B cell (primary cell): ENCODE data around the gene PWWP2B. TPM values are rescaled to one million over a fixed set of nuclear protein-coding genes. Genes with fewer than 3 reads are reported as not detected.
A peak's percentile ranks its signal among the peaks of the same experiment; 100 is the strongest.

Experiments
- ATAC-seq: fragments of 200-7000 bp; cut with Tn5 transposase; one replicate; pipeline ENCODE4 v1.10.0; 2021; ENCODE audit warnings: low read depth, mild to moderate bottlenecking, moderate number of reproducible peaks, moderate library complexity
- CTCF ChIA-PET: fragments of 350-600 bp; sonication (Branson Sonifier 250); formaldehyde crosslinking; loops from one replicate; lab custom pipeline; 2021; ENCODE audit warnings: antibody characterized with exemption, inconsistent platforms; lab: Charles Lee
- POLR2A ChIA-PET: fragments of 350-600 bp; sonication (Branson Sonifier 250); formaldehyde crosslinking; loops from one replicate; lab custom pipeline; 2021; ENCODE audit warnings: antibody characterized with exemption; lab: Charles Lee
- DNase-seq: peaks from one replicate; pipeline ENCODE4 v3.0.0; 2013
- H2AFZ ChIP-seq: 2 replicates; pipeline ENCODE4 v1.6.1; 2012; ENCODE audit warnings: mild to moderate bottlenecking, low read depth, low read length; ENCODE audit not compliant: insufficient read depth, poor library complexity, severe bottlenecking
- H3K27ac ChIP-seq, 2 donors: 1 replicate in 1 of 2; 2 replicates in 1 of 2; pipeline ENCODE4 v1.5.1; 2012 to 2013; ENCODE audit warnings: low read length in 2 of 2, mild to moderate bottlenecking in 2 of 2, moderate library complexity in 1 of 2
- H3K27me3 ChIP-seq, 4 experiments: fragments of 200-600 bp in 1 of 4; sonication (generic) in 1 of 4; replicated peaks in 1 of 4; 1 replicate in 2 of 4; 2 replicates in 2 of 4; pipeline versions ENCODE4 v1.6.1 to v1.7.0; 2013 to 2016; ENCODE audit warnings: low read length in 3 of 4, mild to moderate bottlenecking in 2 of 4, mixed read lengths in 1 of 4, moderate library complexity in 1 of 4; ENCODE audit not compliant: insufficient read depth in 4 of 4, control insufficient read depth in 3 of 4; ENCODE audit errors: control extremely low read depth in 1 of 4
- H3K36me3 ChIP-seq, 2 experiments: replicated peaks in 1 of 2; 1 replicate in 1 of 2; 2 replicates in 1 of 2; pipeline versions ENCODE4 v1.6.1 to v1.7.1; 2013; ENCODE audit warnings: low read length in 1 of 2; ENCODE audit not compliant: insufficient read depth in 2 of 2, control insufficient read depth in 1 of 2; ENCODE audit errors: control extremely low read depth in 1 of 2, extremely low read depth in 1 of 2
- H3K4me1 ChIP-seq, 2 donors: fragments of 200-600 bp in 1 of 2; sonication (generic) in 1 of 2; 1 replicate in 1 of 2; 2 replicates in 1 of 2; pipeline versions ENCODE4 v1.5.1 to v1.6.1; 2013 to 2017; ENCODE audit warnings: low read length in 2 of 2; ENCODE audit not compliant: control insufficient read depth in 2 of 2, insufficient read depth in 2 of 2
- H3K4me2 ChIP-seq: replicated peaks from 2 replicates; pipeline ENCODE3; 2012; ENCODE audit warnings: mild to moderate bottlenecking, low read depth, low read length; ENCODE audit not compliant: poor library complexity, severe bottlenecking
- H3K4me3 ChIP-seq, 5 experiments: fragments of 200-600 bp in 1 of 5; sonication (generic) in 1 of 5; 1 replicate in 3 of 5; 2 replicates in 2 of 5; pipeline versions ENCODE4 v1.5.1 to v1.7.0; 2011 to 2016; ENCODE audit warnings: low read length in 4 of 5, mild to moderate bottlenecking in 4 of 5, low read depth in 2 of 5, control low read depth in 1 of 5, moderate library complexity in 1 of 5; ENCODE audit not compliant: insufficient read depth in 1 of 5; ENCODE audit errors: control extremely low read depth in 1 of 5, extremely low read depth in 1 of 5
- H3K79me2 ChIP-seq: fragments of 200-600 bp; sonication (generic); one replicate; pipeline ENCODE4 v1.6.0; 2016; ENCODE audit warnings: low read length; ENCODE audit not compliant: control insufficient read depth, insufficient read depth
- H3K9ac ChIP-seq: fragments of 200-600 bp; sonication (generic); 2 replicates; pipeline ENCODE4 v1.6.1; 2017; ENCODE audit warnings: mild to moderate bottlenecking, low read length, moderate library complexity
- H3K9me3 ChIP-seq, 3 donors: one replicate each; pipeline versions ENCODE4 v1.6.1 to v1.7.1; 2013; ENCODE audit warnings: low read length in 2 of 3; ENCODE audit not compliant: control insufficient read depth in 2 of 3, insufficient read depth in 1 of 3; ENCODE audit errors: control extremely low read depth in 1 of 3
- H4K20me1 ChIP-seq: 2 replicates; pipeline ENCODE4 v1.6.0; 2012; ENCODE audit warnings: mild to moderate bottlenecking, low read length; ENCODE audit not compliant: insufficient read depth, control insufficient read depth, poor library complexity, severe bottlenecking
- H3K27ac Mint-ChIP-seq: one replicate; pipeline ENCODE4 v1.8.0; 2021; ENCODE audit warnings: mixed read lengths
- H3K27me3 Mint-ChIP-seq: one replicate; pipeline ENCODE4 v1.8.0; 2021; ENCODE audit warnings: mixed read lengths
- H3K4me1 Mint-ChIP-seq: one replicate; pipeline ENCODE4 v1.8.0; 2021; ENCODE audit warnings: mixed read lengths
- H3K4me3 Mint-ChIP-seq: one replicate; pipeline ENCODE4 v1.8.0; 2021; ENCODE audit warnings: mixed read lengths
- H3K9me3 Mint-ChIP-seq: one replicate; pipeline ENCODE4 v1.8.0; 2022; ENCODE audit warnings: mixed read lengths; ENCODE audit not compliant: insufficient read depth
- EZH2 ChIP-seq: IDR thresholded peaks from 2 replicates; pipeline ENCODE4 v1.6.1; 2012; ENCODE audit warnings: borderline replicate concordance, low read depth, mild to moderate bottlenecking, moderate library complexity, low read length; ENCODE audit not compliant: insufficient read depth, poor library complexity, severe bottlenecking
- WGBS: methylation state at CpG from one replicate; pipeline ENCODE4 v1.1.5; 2013; ENCODE audit warnings: missing lambda C conversion rate; ENCODE audit not compliant: insufficient coverage; 5-methylcytosine and 5-hydroxymethylcytosine counted together
- intact Hi-C: fragments of 100-400 bp; cut with micrococcal nuclease; formaldehyde crosslinking; loops from one replicate; pipeline ENCODE4 v1.10.0; 2022
- polyA plus RNA-seq: library from polyadenylated mRNA; depleted of rRNA; stranded (reverse); fragments of >200 nt; gene quantifications from 2 replicates; pipeline ENCODE4 v1.2.3, GENCODE V29; 2012
- total RNA-seq, 2 donors: library from RNA; stranded (reverse); fragments of 120-200 nt in 1 of 2; gene quantifications; 1 replicate in 1 of 2; 2 replicates in 1 of 2; pipeline versions ENCODE4 v1.2.3 to v1.2.4, GENCODE V29; 2013 to 2022
- TF ChIP-seq, protein P1 (sequence below): fragments of 200-600 bp; IDR thresholded peaks from one replicate; pipeline ENCODE4 v1.8.0; 2022; ENCODE audit warnings: antibody characterized with exemption, mild to moderate bottlenecking

Gene PWWP2B
- total and polyA plus RNA-seq, 2 donors (not counting 1 experiment from before 2014, with no cell fraction given) = 13.6 to 34.4 TPM

DNA sequence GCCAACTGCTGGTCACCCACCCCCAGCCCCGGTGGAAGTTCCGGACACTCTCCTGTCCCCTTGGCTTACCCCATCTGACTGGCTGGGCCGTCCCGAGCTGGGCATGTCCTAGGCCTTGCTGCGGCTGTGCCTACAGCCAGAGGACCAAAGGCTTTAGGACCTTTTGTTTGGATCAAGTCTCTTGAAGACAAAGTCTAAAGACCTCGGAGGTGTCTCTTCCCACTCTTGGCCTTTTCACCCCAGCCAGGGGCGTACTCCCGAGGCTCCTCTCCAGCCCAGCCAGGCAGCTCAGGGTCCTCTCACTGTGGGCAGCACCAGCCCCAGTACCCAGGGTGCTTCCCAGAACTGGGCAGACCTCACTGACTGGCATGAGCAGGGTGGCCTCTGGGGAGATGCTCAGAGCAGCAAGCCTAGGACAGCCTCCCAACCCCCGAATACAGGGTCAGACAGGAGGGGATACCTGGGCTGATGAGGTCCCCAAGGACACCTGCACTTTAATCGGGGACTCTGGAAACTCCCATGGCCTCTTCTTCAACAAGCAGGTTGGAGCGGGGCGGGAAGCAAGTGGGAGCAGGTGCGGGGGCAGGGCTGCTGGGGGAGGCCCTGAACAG lies 2.7 kb upstream of the PWWP2B start:
- H2AFZ ChIP-seq = no peak overlapping the region
- no peaks in the 10 kb centered on the region for H3K36me3 ChIP-seq
- peaks cover 6% of the 10 kb centered on the region for H3K9me3 Mint-ChIP-seq
- peaks cover 42 to 52% of the 10 kb centered on the region in 2 donors for H3K4me1 ChIP-seq
- ATAC-seq = no peak
- H3K4me3 ChIP-seq = no peak overlapping the region
- TF ChIP-seq, protein P1, sequence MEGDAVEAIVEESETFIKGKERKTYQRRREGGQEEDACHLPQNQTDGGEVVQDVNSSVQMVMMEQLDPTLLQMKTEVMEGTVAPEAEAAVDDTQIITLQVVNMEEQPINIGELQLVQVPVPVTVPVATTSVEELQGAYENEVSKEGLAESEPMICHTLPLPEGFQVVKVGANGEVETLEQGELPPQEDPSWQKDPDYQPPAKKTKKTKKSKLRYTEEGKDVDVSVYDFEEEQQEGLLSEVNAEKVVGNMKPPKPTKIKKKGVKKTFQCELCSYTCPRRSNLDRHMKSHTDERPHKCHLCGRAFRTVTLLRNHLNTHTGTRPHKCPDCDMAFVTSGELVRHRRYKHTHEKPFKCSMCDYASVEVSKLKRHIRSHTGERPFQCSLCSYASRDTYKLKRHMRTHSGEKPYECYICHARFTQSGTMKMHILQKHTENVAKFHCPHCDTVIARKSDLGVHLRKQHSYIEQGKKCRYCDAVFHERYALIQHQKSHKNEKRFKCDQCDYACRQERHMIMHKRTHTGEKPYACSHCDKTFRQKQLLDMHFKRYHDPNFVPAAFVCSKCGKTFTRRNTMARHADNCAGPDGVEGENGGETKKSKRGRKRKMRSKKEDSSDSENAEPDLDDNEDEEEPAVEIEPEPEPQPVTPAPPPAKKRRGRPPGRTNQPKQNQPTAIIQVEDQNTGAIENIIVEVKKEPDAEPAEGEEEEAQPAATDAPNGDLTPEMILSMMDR = no peak
- no peak for TF ChIP-seq EZH2
- peak overlapping the region; percentile 75 to 89 for H3K27ac ChIP-seq
- H4K20me1 ChIP-seq = peaks cover 6% of the 10 kb centered on the region
- no peak for DNase-seq
- ChIA-PET CTCF (interaction anchor here (0.9 to 2.0 kb wide), 3 partner anchors 48 to 49 kb away, joined by 3 to 8 read pairs (median 3); no protein-coding TSS in a partner anchor), POLR2A (interaction anchor here (1.6 kb wide), 1 partner anchor 18 kb away, joined by 6 read pairs; no protein-coding TSS in a partner anchor)
- H3K4me1 Mint-ChIP-seq = peaks cover 36% of the 10 kb centered on the region
- WGBS = 91% methylated on average over 13 of the region's 13 CpGs
- H3K27me3 ChIP-seq = no peaks in the 10 kb centered on the region
- no peaks in the 10 kb centered on the region for H3K9me3 ChIP-seq
- peak overlapping the region; percentile 81 for H3K27ac Mint-ChIP-seq
- H3K9ac ChIP-seq = peak overlapping the region; percentile 74
- peak overlapping the region; percentile 96 for H3K4me2 ChIP-seq
- no peaks in the 10 kb centered on the region for H3K27me3 Mint-ChIP-seq
- H3K79me2 ChIP-seq = peaks cover 20% of the 10 kb centered on the region
- intact Hi-C loops = no loop called here
- peak overlapping the region; percentile 71 for H3K4me3 Mint-ChIP-seq
